ENCODE results near the gene CASQ2.

CASQ2 gene

DNA sequence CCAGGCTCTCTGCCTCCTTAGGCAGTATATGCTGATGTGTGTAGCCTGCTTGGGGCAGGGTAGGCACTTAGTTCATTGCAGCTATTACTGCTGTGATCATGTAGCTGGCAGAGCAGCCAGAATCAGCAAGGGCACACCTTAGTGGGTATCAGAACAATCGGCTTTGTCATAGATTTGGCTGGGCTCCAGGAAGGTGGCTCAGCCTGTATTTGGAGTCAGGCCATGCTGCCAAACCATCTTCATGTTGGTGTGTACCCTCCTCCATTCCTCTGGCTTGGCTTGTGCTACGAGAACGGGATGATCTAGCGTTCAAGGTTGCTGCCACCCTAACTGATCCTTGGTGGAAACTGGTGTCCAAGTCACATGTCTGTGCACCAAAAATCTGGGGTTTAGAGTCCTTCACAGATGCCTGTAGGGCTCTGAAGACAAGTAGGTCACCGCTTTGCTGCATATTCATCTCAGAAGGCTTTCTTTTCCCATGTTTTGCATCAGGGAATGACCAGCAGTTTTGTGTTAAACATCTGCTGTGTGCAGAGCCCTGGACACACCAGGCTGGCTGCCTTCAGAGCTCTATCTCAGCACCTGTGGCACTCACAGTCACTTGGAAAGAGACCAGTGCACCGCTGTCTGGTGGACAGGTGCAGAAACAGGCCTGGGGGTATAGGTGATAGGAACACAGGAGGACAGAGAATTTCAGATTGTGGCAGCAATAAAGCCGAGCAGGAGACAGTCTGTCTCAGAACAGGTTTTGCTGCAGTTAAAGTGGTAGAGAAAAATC lies 103.0 kb downstream of the CASQ2 start:
- TF ChIP-seq, protein P1, sequence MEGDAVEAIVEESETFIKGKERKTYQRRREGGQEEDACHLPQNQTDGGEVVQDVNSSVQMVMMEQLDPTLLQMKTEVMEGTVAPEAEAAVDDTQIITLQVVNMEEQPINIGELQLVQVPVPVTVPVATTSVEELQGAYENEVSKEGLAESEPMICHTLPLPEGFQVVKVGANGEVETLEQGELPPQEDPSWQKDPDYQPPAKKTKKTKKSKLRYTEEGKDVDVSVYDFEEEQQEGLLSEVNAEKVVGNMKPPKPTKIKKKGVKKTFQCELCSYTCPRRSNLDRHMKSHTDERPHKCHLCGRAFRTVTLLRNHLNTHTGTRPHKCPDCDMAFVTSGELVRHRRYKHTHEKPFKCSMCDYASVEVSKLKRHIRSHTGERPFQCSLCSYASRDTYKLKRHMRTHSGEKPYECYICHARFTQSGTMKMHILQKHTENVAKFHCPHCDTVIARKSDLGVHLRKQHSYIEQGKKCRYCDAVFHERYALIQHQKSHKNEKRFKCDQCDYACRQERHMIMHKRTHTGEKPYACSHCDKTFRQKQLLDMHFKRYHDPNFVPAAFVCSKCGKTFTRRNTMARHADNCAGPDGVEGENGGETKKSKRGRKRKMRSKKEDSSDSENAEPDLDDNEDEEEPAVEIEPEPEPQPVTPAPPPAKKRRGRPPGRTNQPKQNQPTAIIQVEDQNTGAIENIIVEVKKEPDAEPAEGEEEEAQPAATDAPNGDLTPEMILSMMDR (IDR thresholded peaks at IDR 0.05; ENCODE audit: extremely low read depth, missing control alignments): no peak
- DNase-seq (ENCODE audit: low spot score): no peak

DNA sequence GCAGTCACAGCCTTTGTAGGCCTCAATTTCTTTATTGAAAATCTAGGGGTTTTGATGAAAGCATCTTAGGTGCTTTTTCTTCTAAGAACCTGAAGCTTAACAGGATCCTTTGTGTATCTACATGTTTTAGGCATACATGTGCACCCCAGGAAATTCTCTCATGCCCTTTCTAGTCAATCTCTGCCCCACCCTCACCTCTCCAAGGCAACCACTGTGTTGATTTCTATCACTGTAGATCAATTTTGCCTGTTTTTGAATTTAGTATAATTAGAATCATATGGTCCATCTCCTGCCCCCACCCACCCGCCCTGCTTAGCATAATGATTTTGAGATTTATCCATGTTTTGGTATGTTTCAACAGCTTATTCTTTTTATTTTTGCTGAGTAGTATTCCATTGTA lies 107.4 kb downstream of the CASQ2 start:
- TF ChIP-seq, protein P1 (IDR thresholded peaks at IDR 0.05; ENCODE audit: extremely low read depth, missing control alignments): no peak

DNA sequence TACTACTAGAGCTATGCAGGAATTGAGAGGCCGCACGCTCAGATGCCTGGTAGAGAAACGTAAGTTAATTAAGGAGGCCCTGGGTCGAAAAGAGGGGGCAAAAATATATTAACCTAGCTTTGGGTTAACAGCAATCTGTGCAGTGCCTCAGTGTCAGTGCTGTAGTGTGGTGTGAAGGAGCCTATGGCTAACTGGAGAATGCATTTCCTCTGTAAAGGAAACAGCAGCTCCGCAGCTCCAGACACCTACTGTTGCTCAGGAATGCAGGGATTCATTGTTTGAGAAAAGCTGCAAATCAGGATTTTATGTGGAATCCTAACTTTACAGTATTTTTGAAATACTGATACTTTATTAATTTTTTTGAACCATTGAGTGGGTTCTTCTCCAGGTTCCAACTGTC lies 108.4 kb downstream of the CASQ2 start:
- TF ChIP-seq, protein P1 (IDR thresholded peaks at IDR 0.05; ENCODE audit: extremely low read depth, missing control alignments): no peak
- DNase-seq (ENCODE audit: low spot score): no peak

More for the DNA sequence above, 107.4 kb downstream of the CASQ2 start:
- no peak for DNase-seq (ENCODE audit: low spot score)

DNA sequence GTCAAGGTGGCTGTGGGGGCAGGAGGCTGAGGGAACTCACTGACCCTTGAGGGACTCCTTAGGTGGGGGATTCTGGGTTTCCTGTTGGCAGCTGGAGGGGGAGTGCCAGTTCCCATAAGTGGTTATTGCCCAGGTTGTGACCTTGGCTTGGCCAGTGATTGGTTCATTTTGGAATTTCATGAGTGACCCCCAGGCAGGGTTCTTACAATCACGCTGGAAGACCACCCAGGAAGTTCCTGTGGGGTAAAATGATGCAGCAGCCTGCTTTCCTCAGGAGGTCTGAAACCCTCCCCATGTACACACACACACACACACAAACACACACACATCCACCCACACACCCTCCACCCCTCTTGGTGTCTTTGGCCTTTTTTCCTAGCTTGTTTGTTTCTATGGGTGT lies 109.9 kb downstream of the CASQ2 start:
- TF ChIP-seq, protein P1 (IDR thresholded peaks at IDR 0.05; ENCODE audit: extremely low read depth, missing control alignments): no peak
- no peak for DNase-seq (ENCODE audit: low spot score)

DNA sequence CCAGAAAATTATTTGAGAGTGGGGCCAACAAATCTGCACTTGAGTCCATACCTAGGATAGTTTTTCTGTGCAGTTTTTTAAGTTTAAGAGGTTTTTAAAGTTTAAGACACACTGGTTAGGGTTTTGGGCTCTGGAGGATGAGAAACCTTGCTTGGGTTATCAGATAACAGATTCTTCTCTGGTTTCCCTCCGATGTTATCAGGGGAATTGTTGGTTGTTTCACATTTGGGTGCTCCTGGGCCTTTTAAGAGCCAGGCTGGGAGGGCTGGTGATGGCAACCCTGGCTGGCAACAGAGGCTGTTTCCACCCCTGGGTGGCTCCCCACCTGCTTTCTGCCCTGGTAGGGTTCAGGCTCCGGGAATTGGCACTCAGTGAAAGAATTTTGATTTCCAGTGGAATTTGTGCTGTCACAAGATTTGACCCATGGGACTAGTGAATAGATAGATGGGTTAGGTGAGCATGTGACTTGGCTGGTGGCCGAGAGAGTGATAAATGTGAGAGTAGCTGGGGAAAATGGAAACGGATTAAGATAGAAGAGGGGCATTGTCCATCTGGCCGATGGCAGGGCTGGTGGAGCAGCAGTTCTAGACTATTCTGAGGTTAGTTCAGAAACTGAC lies 111.9 kb downstream of the CASQ2 start:
- TF ChIP-seq, protein P1 (IDR thresholded peaks at IDR 0.05; ENCODE audit: extremely low read depth, missing control alignments): no peak
- DNase-seq (ENCODE audit: low spot score): no peak

DNA sequence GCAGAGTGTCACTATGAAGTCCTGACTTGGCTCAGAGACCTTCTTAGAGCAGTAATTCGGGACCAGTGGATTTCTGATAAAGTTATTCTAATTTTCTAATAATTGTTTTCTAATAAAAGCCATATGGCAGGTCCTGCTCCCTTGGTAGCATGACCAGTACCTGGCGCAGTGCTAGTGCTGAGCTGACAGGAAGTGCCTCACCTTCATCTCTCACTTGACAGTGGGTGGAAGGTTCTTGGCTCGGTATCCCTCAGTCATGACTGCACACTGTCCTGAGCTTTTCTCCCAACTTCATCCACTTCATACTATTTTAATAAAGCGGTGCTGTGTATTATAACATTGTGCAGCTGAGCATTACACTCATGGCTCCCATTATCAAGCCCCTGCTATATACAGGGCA lies 112.6 kb downstream of the CASQ2 start:
- no peak for DNase-seq (ENCODE audit: low spot score)
- TF ChIP-seq, protein P1 (IDR thresholded peaks at IDR 0.05; ENCODE audit: extremely low read depth, missing control alignments): no peak

DNA sequence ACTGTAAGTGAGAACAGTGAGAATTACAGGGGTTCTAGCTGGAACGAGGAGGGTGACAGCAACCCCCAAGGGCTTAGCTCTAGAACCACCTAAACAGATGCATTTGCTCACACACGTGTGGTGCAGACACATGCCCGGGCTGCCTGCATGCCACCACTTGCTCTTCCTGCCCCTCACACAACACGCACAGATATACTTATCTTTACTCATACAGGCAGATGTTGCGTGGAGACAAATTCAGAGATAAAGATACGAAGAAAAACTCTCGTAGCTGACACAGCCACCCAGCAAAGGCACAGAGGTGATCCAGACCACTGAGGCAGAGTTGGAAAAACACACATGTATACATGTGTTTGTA lies 113.2 kb downstream of the CASQ2 start:
- TF ChIP-seq, protein P1 (IDR thresholded peaks at IDR 0.05; ENCODE audit: extremely low read depth, missing control alignments): no peak
- no peak for DNase-seq (ENCODE audit: low spot score)
